Measurements from ENCODE around the gene HACD3.

- TF ChIP-seq CTCF (IDR thresholded peaks at IDR 0.05; ENCODE audit: insufficient read depth, low read depth, low read length) (no peak), EZH2 (IDR thresholded peaks at IDR 0.05; ENCODE audit: insufficient read depth, low read length) (no peak)
Observed at GRCh38 chr15:65561934-65562333, 31.7 kb downstream of the HACD3 start.
